Esophagus squamous epithelium (tissue), 5 donors: Measurements from ENCODE around the gene HSPBP1. TPM values are rescaled to one million over a fixed set of nuclear protein-coding genes. Genes with fewer than 3 reads are reported as not detected.
A peak's percentile ranks its signal among the peaks of the same experiment; 100 is the strongest.

Experiments used
- DNase-seq: peaks from one replicate; lab custom pipeline; 2025; lab: John Stamatoyannopoulos, UW
- H3K27ac ChIP-seq, 4 donors: fragments of 200-600 bp; sonication (generic); one replicate each; pipeline ENCODE4 v1.5.1; 2016 to 2019; ENCODE audit warnings: mild to moderate bottlenecking in 1 of 4
- H3K27me3 ChIP-seq, 4 donors: fragments of 200-600 bp; sonication (generic); 1 replicate in 3 of 4; 2 replicates in 1 of 4; pipeline versions ENCODE4 v1.5.1 to v1.6.0; 2017 to 2021; ENCODE audit warnings: antibody characterized with exemption in 1 of 4
- H3K36me3 ChIP-seq, 3 donors: fragments of 200-600 bp; sonication (generic); one replicate each; pipeline ENCODE4 v1.5.1; 2016 to 2019
- H3K4me1 ChIP-seq, 3 donors: fragments of 200-600 bp; sonication (generic); one replicate each; pipeline ENCODE4 v1.5.1; 2017 to 2019
- H3K4me3 ChIP-seq, 4 donors: fragments of 200-600 bp; sonication (generic); 1 replicate in 3 of 4; 2 replicates in 1 of 4; pipeline ENCODE4 v1.5.1; 2016 to 2019; ENCODE audit warnings: mild to moderate bottlenecking in 2 of 4, moderate library complexity in 1 of 4
- H3K9me3 ChIP-seq, 3 donors: fragments of 200-600 bp; sonication (generic); one replicate each; pipeline ENCODE4 v1.5.1; 2016 to 2019
- POLR2A ChIP-seq, 4 donors: fragments of 450-650 bp; IDR thresholded peaks; one replicate each; pipeline ENCODE4 v1.6.1; 2017; ENCODE audit warnings: antibody characterized with exemption in 4 of 4, mild to moderate bottlenecking in 4 of 4, moderate library complexity in 3 of 4
- whole genome bisulfite sequencing, 2 donors: methylation state at CpG; one replicate each; pipeline ENCODE4 v1.1.5; 2018; 5-methylcytosine and 5-hydroxymethylcytosine counted together
- intact Hi-C: fragments of 100-400 bp; cut with DNase I; formaldehyde crosslinking; loops from one replicate; pipeline ENCODE4 v1.15.0; 2022
- total RNA-seq, 4 donors: library from RNA; depleted of rRNA; stranded (reverse); fragments of >200 nt; gene quantifications; one replicate each; pipeline ENCODE4 v1.1.0, GENCODE V29; 2016
- TF ChIP-seq, protein P1 (sequence below), 6 experiments: fragments of 450-650 bp in 4 of 6; fragments of 200-600 bp in 2 of 6; sonication (generic) in 2 of 6; IDR thresholded peaks; one replicate each; pipeline ENCODE4 v1.5.1; 2016 to 2019; ENCODE audit warnings: antibody characterized with exemption in 6 of 6, mild to moderate bottlenecking in 4 of 6, moderate library complexity in 4 of 6
- donor health status: DM: yes; HTN: yes; CAD: no.

HSPBP1 gene
- total RNA-seq, 4 donors from 2014 or later, result 27.1 to 40.7 (median 32.4) TPM

DNA sequence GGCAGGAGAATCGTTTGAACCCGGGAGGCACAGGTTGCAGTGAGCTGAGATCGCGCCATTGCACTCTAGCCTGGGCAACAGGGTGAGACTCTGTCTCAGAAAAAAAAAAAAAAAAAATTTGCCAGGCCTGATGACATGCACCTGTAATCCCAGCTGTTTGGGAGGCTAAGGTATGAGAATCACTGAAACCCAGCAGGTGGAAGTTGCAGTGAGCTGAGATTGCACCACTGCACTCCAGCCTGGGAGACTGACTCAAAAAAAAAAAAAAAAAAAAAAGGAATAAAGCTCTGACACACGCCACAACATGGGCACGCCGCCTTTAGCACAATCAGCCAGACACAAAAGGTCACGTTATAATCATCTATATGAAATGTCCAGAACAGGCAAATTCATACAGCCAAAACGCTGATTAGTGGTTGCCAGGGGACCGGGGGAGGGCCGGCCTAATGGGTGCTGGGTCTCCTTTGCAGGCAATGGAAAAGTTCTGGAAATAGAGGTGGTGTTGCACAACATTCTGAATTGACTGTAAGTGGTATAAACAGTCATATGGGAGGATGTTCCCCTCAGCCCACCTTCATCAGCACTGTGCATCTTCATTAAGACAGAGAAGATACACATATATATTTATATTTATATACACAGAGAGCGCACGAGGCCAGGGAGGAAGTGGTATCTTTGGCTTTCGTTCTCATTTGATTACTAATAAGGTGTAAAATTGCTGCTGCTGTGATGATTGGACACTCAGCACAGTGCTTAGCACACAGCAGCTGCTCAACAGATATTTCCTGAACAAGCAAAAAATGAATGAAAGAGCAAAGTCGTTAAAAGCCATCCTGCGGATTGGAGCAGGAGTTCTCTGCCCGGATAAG lies 3.8 kb downstream of the HSPBP1 start:
- no peak for TF ChIP-seq POLR2A (IDR thresholded peaks at IDR 0.05)
- TF ChIP-seq, protein P1, sequence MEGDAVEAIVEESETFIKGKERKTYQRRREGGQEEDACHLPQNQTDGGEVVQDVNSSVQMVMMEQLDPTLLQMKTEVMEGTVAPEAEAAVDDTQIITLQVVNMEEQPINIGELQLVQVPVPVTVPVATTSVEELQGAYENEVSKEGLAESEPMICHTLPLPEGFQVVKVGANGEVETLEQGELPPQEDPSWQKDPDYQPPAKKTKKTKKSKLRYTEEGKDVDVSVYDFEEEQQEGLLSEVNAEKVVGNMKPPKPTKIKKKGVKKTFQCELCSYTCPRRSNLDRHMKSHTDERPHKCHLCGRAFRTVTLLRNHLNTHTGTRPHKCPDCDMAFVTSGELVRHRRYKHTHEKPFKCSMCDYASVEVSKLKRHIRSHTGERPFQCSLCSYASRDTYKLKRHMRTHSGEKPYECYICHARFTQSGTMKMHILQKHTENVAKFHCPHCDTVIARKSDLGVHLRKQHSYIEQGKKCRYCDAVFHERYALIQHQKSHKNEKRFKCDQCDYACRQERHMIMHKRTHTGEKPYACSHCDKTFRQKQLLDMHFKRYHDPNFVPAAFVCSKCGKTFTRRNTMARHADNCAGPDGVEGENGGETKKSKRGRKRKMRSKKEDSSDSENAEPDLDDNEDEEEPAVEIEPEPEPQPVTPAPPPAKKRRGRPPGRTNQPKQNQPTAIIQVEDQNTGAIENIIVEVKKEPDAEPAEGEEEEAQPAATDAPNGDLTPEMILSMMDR (IDR thresholded peaks at IDR 0.05), result no peak
- Histone ChIP-seq H3K27me3 (no peaks in the 10 kb centered on the region), H3K27ac (peak overlapping the region in 1 of 4 donors; percentile 17), H3K4me1 (peaks cover 15 to 30% (median 15%) of the 10 kb centered on the region in 3 donors), H3K9me3 (no peaks in the 10 kb centered on the region), H3K4me3 (no peak overlapping the region), H3K36me3 (peaks cover 4 to 71% (median 23%) of the 10 kb centered on the region in 3 donors)
- intact Hi-C loops, result no loop called here
- 72 to 77% methylated on average over 17 of the region's 17 CpGs for WGBS, 2 donors
- no peak for DNase-seq

DNA sequence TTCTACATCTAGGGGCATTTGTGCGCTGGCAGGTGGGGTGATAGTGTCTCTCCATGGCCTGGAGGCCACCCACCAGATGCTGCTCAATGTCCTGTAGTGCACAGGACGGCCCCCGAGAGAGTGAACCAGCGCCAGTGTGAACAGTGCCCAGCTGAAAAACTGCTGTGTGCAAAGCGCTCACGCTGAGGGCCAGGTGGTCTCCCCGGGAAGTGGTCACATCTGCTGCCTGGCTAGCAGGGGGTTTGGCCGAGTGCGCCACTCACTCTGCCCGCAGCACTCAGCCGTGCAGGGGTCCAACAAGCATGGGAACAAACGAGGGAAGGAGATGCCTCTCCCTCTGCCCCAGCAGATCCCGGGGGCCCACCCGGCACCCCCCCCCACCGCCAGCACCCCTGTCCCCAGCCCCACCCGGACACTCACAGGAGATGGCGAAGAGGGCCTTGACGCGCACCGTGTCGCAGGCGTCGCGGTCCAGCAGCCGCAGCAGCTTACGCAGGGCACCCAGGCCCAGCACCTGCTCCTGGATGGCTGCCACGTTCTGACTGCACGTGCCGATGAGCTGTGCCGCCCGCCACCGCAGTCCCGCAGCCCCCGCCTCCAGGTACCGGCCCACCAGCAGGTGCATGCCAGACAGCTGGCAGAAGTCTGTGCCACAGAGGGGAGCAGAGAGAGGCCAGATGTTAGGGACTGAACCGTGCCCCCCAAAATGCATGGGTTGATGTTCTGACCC lies 5.8 kb downstream of the HSPBP1 start:
- no peak overlapping the region for H3K4me3 ChIP-seq
- WGBS, 2 donors, result 90 to 98% methylated on average over 7 to 8 of the region's 36 CpGs
- no peak overlapping the region for H3K27ac ChIP-seq
- DNase-seq, result no peak
- TF ChIP-seq, protein P1 (IDR thresholded peaks at IDR 0.05), result no peak
- TF ChIP-seq POLR2A (IDR thresholded peaks at IDR 0.05), result no peak
- no peaks in the 10 kb centered on the region for H3K27me3 ChIP-seq
- H3K36me3 ChIP-seq, result peaks cover 4 to 84% (median 23%) of the 10 kb centered on the region in 3 donors
- H3K9me3 ChIP-seq, result no peaks in the 10 kb centered on the region
- intact Hi-C loops, result no loop called here
- H3K4me1 ChIP-seq, result peaks cover 2 to 15% (median 4%) of the 10 kb centered on the region in 3 donors

DNA sequence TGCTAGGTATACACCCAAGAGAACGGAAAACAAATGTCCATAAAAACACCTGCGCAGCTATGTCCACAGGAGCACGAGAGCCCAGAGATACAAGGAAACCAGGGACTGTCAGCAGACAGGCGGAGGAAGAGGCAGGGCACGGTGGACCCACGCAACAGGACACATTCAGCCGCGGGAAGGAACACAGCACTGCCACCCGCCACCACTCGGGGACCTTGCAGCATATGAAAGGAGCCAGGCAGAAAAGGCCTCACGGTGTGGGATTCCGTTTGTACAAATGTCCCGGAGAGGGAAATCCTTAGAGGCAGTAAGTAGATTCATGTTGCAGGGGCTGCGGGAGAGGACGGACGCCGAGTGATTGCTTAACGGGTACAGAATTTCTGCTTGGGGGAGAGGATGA lies 7.8 kb downstream of the HSPBP1 start:
- H3K27ac ChIP-seq, result no peak overlapping the region
- WGBS, 2 donors, result 90 to 95% methylated on average over 18 of the region's 18 CpGs
- H3K4me3 ChIP-seq, result no peak overlapping the region
- H3K36me3 ChIP-seq, result peaks cover 4 to 77% (median 14%) of the 10 kb centered on the region in 3 donors
- TF ChIP-seq POLR2A (IDR thresholded peaks at IDR 0.05), result no peak
- intact Hi-C loops, result no loop called here
- H3K4me1 ChIP-seq, result peaks cover 0 to 7% (median 0%) of the 10 kb centered on the region in 3 donors
- no peaks in the 10 kb centered on the region for H3K9me3 ChIP-seq
- no peaks in the 10 kb centered on the region for H3K27me3 ChIP-seq
- DNase-seq, result no peak

DNA sequence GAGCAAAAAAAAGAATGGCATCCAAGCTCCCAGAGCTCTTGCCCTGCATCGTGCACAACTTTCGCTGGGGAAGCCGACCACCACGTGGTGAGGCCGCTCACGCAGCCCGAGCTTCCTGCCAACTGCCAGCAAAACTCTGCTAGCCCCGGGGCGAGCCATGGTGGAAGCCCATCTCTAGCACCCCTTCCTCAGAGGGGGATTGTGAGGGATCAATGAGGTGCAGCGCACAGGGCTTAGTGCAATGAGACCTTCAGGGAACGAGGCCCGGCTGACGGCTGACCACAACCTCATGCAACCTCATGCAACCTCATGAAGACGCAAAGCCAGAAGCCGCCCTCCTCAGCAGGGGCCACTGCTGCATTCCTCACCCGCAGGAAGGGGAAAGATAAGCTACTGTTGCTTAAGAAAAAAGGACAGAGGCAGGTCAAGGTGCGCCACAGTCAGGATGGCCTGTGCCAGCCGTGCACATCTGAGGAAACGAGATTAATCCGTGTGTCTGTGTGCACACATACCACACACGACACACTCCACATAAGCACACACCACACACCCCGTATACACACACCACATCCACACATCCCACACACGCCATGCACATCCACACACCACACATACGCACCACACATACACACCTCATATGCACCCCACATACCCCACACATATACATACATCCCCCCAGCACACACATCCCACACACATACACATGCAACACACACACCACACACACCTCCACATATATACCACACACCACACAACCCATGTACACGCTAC lies 9.6 kb downstream of the HSPBP1 start:
- H3K4me1 ChIP-seq, result peaks cover 0 to 5% (median 0%) of the 10 kb centered on the region in 3 donors
- intact Hi-C loops, result no loop called here
- TF ChIP-seq, protein P1 (IDR thresholded peaks at IDR 0.05), result no peak
- TF ChIP-seq POLR2A (IDR thresholded peaks at IDR 0.05), result no peak
- no peaks in the 10 kb centered on the region for H3K9me3 ChIP-seq
- H3K36me3 ChIP-seq, result peaks cover 4 to 67% (median 12%) of the 10 kb centered on the region in 3 donors
- WGBS, 2 donors, result 87 to 92% methylated on average over 10 to 25 of the region's 25 CpGs
- no peaks in the 10 kb centered on the region for H3K27me3 ChIP-seq
- no peak for DNase-seq
- H3K27ac ChIP-seq, result no peak overlapping the region
- no peak overlapping the region for H3K4me3 ChIP-seq

DNA sequence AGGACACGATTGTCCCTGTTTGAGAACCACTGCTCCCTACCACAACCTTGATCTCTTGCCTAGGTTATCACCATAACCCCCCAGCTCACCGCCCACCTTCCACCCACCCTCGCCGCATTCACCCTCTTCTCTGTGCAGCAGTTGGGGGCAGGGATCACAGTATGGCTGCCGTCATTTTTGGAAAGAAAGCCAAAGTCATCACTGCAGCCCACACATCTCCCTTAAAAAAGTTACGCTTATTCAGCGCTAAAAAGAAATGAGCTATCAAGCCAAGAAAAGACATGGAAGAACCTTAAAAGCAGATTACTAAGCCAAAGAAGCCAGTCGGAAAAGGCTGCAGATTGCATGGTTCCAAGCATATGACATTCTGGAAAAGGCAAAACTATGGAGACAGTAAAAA lies 10.6 kb downstream of the HSPBP1 start:
- peaks cover 4 to 65% (median 9%) of the 10 kb centered on the region in 3 donors for H3K36me3 ChIP-seq
- H3K9me3 ChIP-seq, result no peaks in the 10 kb centered on the region
- no peak overlapping the region for H3K4me3 ChIP-seq
- no peak overlapping the region for H3K27ac ChIP-seq
- H3K4me1 ChIP-seq, result peaks cover 0 to 5% (median 0%) of the 10 kb centered on the region in 3 donors
- intact Hi-C loops, result no loop called here
- 85 to 94% methylated on average over 8 of the region's 8 CpGs for WGBS, 2 donors
- no peaks in the 10 kb centered on the region for H3K27me3 ChIP-seq
- DNase-seq, result no peak
- TF ChIP-seq, protein P1 (IDR thresholded peaks at IDR 0.05), result no peak
- TF ChIP-seq POLR2A (IDR thresholded peaks at IDR 0.05), result no peak
